ENCODE data around the gene DNAAF1. TPM values are rescaled to one million over a fixed set of nuclear protein-coding genes. Genes with fewer than 3 reads are reported as not detected.

Gene DNAAF1
- total RNA-seq, 1 experiment from 2014 or later: not detected

GRCh38 chr16:84177741-84178073 is 32.6 kb downstream of the DNAAF1 start:
- no peaks in the 10 kb centered on the region for H3K9me3 ChIP-seq (ENCODE audit: control insufficient read depth, insufficient read depth, low read depth, low read length)
- ChIA-PET CTCF (no interaction called here), POLR2A (no interaction called here)
- no peak overlapping the region for H3K4me3 ChIP-seq (ENCODE audit: low read depth in 2 of 2, low read length in 2 of 2)
- peaks cover 22% of the 10 kb centered on the region for H3K4me1 ChIP-seq (ENCODE audit: control insufficient read depth, insufficient read depth, low read length)
- no peak for TF ChIP-seq REST (IDR thresholded peaks at IDR 0.05; ENCODE audit: insufficient read depth in 1 of 2, low read depth in 2 of 2, low read length in 1 of 2)
- no peak for TF ChIP-seq SIN3A (IDR thresholded peaks at IDR 0.05; ENCODE audit: borderline replicate concordance, insufficient read depth, low read depth, low read length)
- no peak for TF ChIP-seq TCF7L2 (IDR thresholded peaks at IDR 0.05; ENCODE audit: low read depth, low read length)
- TF ChIP-seq, protein P1, sequence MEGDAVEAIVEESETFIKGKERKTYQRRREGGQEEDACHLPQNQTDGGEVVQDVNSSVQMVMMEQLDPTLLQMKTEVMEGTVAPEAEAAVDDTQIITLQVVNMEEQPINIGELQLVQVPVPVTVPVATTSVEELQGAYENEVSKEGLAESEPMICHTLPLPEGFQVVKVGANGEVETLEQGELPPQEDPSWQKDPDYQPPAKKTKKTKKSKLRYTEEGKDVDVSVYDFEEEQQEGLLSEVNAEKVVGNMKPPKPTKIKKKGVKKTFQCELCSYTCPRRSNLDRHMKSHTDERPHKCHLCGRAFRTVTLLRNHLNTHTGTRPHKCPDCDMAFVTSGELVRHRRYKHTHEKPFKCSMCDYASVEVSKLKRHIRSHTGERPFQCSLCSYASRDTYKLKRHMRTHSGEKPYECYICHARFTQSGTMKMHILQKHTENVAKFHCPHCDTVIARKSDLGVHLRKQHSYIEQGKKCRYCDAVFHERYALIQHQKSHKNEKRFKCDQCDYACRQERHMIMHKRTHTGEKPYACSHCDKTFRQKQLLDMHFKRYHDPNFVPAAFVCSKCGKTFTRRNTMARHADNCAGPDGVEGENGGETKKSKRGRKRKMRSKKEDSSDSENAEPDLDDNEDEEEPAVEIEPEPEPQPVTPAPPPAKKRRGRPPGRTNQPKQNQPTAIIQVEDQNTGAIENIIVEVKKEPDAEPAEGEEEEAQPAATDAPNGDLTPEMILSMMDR (IDR thresholded peaks at IDR 0.05): no peak
- no peak for TF ChIP-seq POLR2AphosphoS5 (IDR thresholded peaks at IDR 0.05; ENCODE audit: low read depth, low read length)
- in situ Hi-C loops (cut with HindIII; ENCODE audit: low pct_unique_long_range_greater_than_20kb, low sequenced_read_pairs): no loop called here
- DNase-seq (ENCODE audit: low read depth, low spot score) (no peak), ATAC-seq (no peak)
- H3K27me3 ChIP-seq (ENCODE audit: control insufficient read depth, insufficient read depth, low read length): no peaks in the 10 kb centered on the region
- no TSS peak for BruUV-seq (replicated peaks)
- H3K36me3 ChIP-seq (ENCODE audit: control insufficient read depth, insufficient read depth, low read length): no peaks in the 10 kb centered on the region
- no peak overlapping the region; the same call in 1 of the 2 replicates for H3K27ac ChIP-seq (ENCODE audit: low read length)
- intact Hi-C loops (cut with micrococcal nuclease; ENCODE audit: unreplicated experiment): no loop called here

GRCh38 chr16:84178146-84178765 is 33.1 kb downstream of the DNAAF1 start:
- Histone ChIP-seq H3K27me3 (ENCODE audit: control insufficient read depth, insufficient read depth, low read length) (no peaks in the 10 kb centered on the region), H3K4me1 (ENCODE audit: control insufficient read depth, insufficient read depth, low read length) (peaks cover 22% of the 10 kb centered on the region), H3K4me3 (ENCODE audit: low read depth in 2 of 2, low read length in 2 of 2) (no peak overlapping the region), H3K27ac (ENCODE audit: low read length) (no peak overlapping the region), H3K36me3 (ENCODE audit: control insufficient read depth, insufficient read depth, low read length) (no peaks in the 10 kb centered on the region), H3K9me3 (ENCODE audit: control insufficient read depth, insufficient read depth, low read depth, low read length) (no peaks in the 10 kb centered on the region)
- no TSS peak for BruUV-seq (replicated peaks)
- CTCF ChIA-PET: no interaction called here
- intact Hi-C loops (cut with micrococcal nuclease; ENCODE audit: unreplicated experiment) (no loop called here), in situ Hi-C loops (cut with HindIII; ENCODE audit: low pct_unique_long_range_greater_than_20kb, low sequenced_read_pairs) (no loop called here)
- ATAC-seq (no peak), DNase-seq (ENCODE audit: low read depth, low spot score) (no peak)
- POLR2A ChIA-PET: no interaction called here
- no peak for TF ChIP-seq TCF7L2 (IDR thresholded peaks at IDR 0.05; ENCODE audit: low read depth, low read length)
- TF ChIP-seq REST (IDR thresholded peaks at IDR 0.05; ENCODE audit: insufficient read depth in 1 of 2, low read depth in 2 of 2, low read length in 1 of 2): 0 out of 4 replicates have a peak, but pooled peaks of 1 of the 2 experiments have one; percentile 11
- no peak for TF ChIP-seq POLR2AphosphoS5 (IDR thresholded peaks at IDR 0.05; ENCODE audit: low read depth, low read length)
